ENCODE results near the gene ITGA2.

DNA sequence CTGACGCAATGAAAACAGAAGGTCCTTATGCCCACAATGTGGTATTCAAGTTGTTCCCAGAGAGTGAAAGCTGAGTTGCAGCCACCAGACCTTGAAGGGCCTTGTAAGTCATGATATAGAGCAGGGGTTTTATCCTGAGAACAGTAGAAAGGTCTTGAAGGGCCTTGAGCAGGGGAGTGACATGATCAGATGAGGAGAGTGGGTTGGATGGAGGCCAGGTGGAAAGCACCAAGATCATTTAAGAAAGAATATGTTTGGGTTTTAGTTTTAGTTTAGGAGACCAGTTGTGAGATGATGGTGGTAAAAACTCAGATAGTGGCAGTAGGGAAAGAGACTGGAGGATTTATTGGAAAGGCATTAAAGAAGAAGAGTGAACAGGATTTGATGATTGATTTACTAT, 5.9 kb downstream of the ITGA2 start:
- TF ChIP-seq, protein P1, sequence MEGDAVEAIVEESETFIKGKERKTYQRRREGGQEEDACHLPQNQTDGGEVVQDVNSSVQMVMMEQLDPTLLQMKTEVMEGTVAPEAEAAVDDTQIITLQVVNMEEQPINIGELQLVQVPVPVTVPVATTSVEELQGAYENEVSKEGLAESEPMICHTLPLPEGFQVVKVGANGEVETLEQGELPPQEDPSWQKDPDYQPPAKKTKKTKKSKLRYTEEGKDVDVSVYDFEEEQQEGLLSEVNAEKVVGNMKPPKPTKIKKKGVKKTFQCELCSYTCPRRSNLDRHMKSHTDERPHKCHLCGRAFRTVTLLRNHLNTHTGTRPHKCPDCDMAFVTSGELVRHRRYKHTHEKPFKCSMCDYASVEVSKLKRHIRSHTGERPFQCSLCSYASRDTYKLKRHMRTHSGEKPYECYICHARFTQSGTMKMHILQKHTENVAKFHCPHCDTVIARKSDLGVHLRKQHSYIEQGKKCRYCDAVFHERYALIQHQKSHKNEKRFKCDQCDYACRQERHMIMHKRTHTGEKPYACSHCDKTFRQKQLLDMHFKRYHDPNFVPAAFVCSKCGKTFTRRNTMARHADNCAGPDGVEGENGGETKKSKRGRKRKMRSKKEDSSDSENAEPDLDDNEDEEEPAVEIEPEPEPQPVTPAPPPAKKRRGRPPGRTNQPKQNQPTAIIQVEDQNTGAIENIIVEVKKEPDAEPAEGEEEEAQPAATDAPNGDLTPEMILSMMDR (IDR thresholded peaks at IDR 0.05), result no peak
- no peak for TF ChIP-seq POLR2A (IDR thresholded peaks at IDR 0.05)

Data from testis (tissue), 2 donors.